HepG2 (cell line): ENCODE measurements around the gene PLD1. TPM values are rescaled to one million over a fixed set of nuclear protein-coding genes. Genes with fewer than 3 reads are reported as not detected.

Experiments used
- AGO2 ChIP-seq: fragments of 200-400 bp; formaldehyde crosslinking; optimal IDR thresholded peaks from 2 replicates; pipeline ENCODE3; 2017; ENCODE audit warnings: mild to moderate bottlenecking, low read depth, low read length, moderate library complexity
- DNMT3B ChIP-seq: conservative IDR thresholded peaks from 2 replicates; pipeline ENCODE4 v1.6.1; 2016; ENCODE audit warnings: missing biosample characterization, control low read depth
- FOXK1 ChIP-seq: sonication (generic); formaldehyde crosslinking; IDR thresholded peaks from 2 replicates; pipeline ENCODE4 v1.4.0; 2020; ENCODE audit warnings: low read depth, missing genetic modification reagents, borderline replicate concordance
- FOXO1 ChIP-seq: sonication (generic); formaldehyde crosslinking; IDR thresholded peaks from 2 replicates; pipeline ENCODE4 v1.4.0; 2020; ENCODE audit warnings: missing genetic modification reagents
- HOXA5 ChIP-seq: sonication (generic); formaldehyde crosslinking; IDR thresholded peaks from 2 replicates; pipeline ENCODE4 v1.4.0; 2020; ENCODE audit warnings: missing genetic modification reagents
- MTF1 ChIP-seq: sonication (generic); formaldehyde crosslinking; IDR thresholded peaks from 2 replicates; pipeline ENCODE4 v1.5.0; 2020; ENCODE audit warnings: missing genetic modification reagents
- MXI1 ChIP-seq: IDR thresholded peaks from 3 replicates; pipeline ENCODE4 v1.6.1; 2012; ENCODE audit warnings: low read depth, low read length, inconsistent platforms, borderline replicate concordance
- NAIF1 ChIP-seq: sonication (generic); formaldehyde crosslinking; IDR thresholded peaks from 2 replicates; pipeline ENCODE4 v1.5.0; 2020; ENCODE audit warnings: mild to moderate bottlenecking, missing genetic modification reagents, borderline replicate concordance
- PPARG ChIP-seq: conservative IDR thresholded peaks from 2 replicates; pipeline ENCODE4 v1.6.1; 2016; ENCODE audit warnings: missing biosample characterization, missing genetic modification reagents
- SALL2 ChIP-seq: sonication (generic); formaldehyde crosslinking; IDR thresholded peaks from 2 replicates; pipeline ENCODE4 v1.8.1; 2023; ENCODE audit warnings: mild to moderate bottlenecking, missing genetic modification reagents, inconsistent platforms
- SP140L ChIP-seq: sonication (generic); formaldehyde crosslinking; IDR thresholded peaks from 2 replicates; pipeline ENCODE4 v1.4.0; 2020; ENCODE audit warnings: missing genetic modification reagents, borderline replicate concordance
- SRSF4 ChIP-seq: fragments of 200-400 bp; formaldehyde crosslinking; IDR thresholded peaks from one replicate; pipeline ENCODE4 v1.6.1; 2018; ENCODE audit warnings: mild to moderate bottlenecking, low read depth, low read length, moderate library complexity; ENCODE audit not compliant: poor library complexity, severe bottlenecking
- YY1 ChIP-seq: IDR thresholded peaks from 2 replicates; pipeline ENCODE4 v1.6.1; 2011; ENCODE audit warnings: low read length, low read depth, moderate library complexity, mild to moderate bottlenecking; ENCODE audit not compliant: insufficient read depth, insufficient replicate concordance
- ZFP1 ChIP-seq: IDR thresholded peaks from 2 replicates; pipeline ENCODE4 v1.6.1; 2016
- ZMYM3 ChIP-seq: sonication (generic); formaldehyde crosslinking; IDR thresholded peaks from 2 replicates; pipeline ENCODE4 v1.5.1; 2020; ENCODE audit warnings: mild to moderate bottlenecking, missing genetic modification reagents
- ZNF138 ChIP-seq: sonication (generic); formaldehyde crosslinking; IDR thresholded peaks from 2 replicates; pipeline ENCODE4 v1.5.0; 2020; ENCODE audit warnings: mild to moderate bottlenecking, low read depth, missing genetic modification reagents
- ZNF564 ChIP-seq: sonication (generic); formaldehyde crosslinking; IDR thresholded peaks from 2 replicates; pipeline ENCODE4 v1.8.1; 2023; ENCODE audit warnings: mild to moderate bottlenecking, missing genetic modification reagents
- ZNF572 ChIP-seq: sonication (generic); formaldehyde crosslinking; IDR thresholded peaks from 2 replicates; pipeline ENCODE4 v1.5.1; 2020; ENCODE audit warnings: mild to moderate bottlenecking, missing genetic modification reagents
- ZNF577 ChIP-seq: sonication (generic); formaldehyde crosslinking; IDR thresholded peaks from 2 replicates; pipeline ENCODE4 v1.4.0; 2020; ENCODE audit warnings: mild to moderate bottlenecking, low read depth, missing genetic modification reagents, borderline replicate concordance
- polyA plus RNA-seq, 8 experiments: library from polyadenylated mRNA; depleted of rRNA in 3 of 8; stranded (reverse) in 7 of 8; unstranded in 1 of 8; fragments of >200 nt; fragmentation: Illumina TruSeq in 4 of 8; extraction: Trizol in 4 of 8; gene quantifications; 2 replicates each; pipeline versions ENCODE4 v1.2.1 to v1.2.3, GENCODE V29; 2011 to 2016; ENCODE audit warnings: low read depth in 4 of 8, missing spikeins in 1 of 8, mixed read lengths in 1 of 8; ENCODE audit not compliant: insufficient read depth in 1 of 8
- total RNA-seq, 5 experiments: library from RNA; depleted of rRNA; stranded (reverse); fragments of >200 nt; fragmentation: Illumina TruSeq; extraction: Trizol; gene quantifications; 2 replicates each; pipeline ENCODE4 v1.2.3, GENCODE V29; 2016; ENCODE audit warnings: low read depth in 1 of 5
- TF ChIP-seq, protein P1 (sequence below): conservative IDR thresholded peaks from 2 replicates; pipeline ENCODE4 v1.6.1; 2018; ENCODE audit warnings: missing genetic modification reagents
- TF ChIP-seq, protein P2 (sequence below): sonication (generic); formaldehyde crosslinking; IDR thresholded peaks from 2 replicates; pipeline ENCODE4 v1.5.1; 2020; ENCODE audit warnings: mild to moderate bottlenecking, missing genetic modification reagents, moderate library complexity
- TF ChIP-seq, protein P3 (sequence below): sonication (generic); formaldehyde crosslinking; IDR thresholded peaks from 2 replicates; pipeline ENCODE4 v1.4.0; 2020; ENCODE audit warnings: mild to moderate bottlenecking, missing genetic modification reagents, borderline replicate concordance
- TF ChIP-seq, protein P4 (sequence below): sonication (generic); formaldehyde crosslinking; IDR thresholded peaks from 2 replicates; pipeline ENCODE4 v1.4.0; 2020; ENCODE audit warnings: mild to moderate bottlenecking, low read depth, missing genetic modification reagents
- TF ChIP-seq, protein P5 (sequence below): sonication (generic); formaldehyde crosslinking; IDR thresholded peaks from 2 replicates; pipeline ENCODE4 v1.5.1; 2020; ENCODE audit warnings: mild to moderate bottlenecking, missing genetic modification reagents, borderline replicate concordance

The PLD1 gene
- total and polyA plus RNA-seq, 2 of the 13 experiments (the other 11 are each of a cell fraction or from before 2014, with no cell fraction given), result 27.1 to 59.4 TPM

DNA sequence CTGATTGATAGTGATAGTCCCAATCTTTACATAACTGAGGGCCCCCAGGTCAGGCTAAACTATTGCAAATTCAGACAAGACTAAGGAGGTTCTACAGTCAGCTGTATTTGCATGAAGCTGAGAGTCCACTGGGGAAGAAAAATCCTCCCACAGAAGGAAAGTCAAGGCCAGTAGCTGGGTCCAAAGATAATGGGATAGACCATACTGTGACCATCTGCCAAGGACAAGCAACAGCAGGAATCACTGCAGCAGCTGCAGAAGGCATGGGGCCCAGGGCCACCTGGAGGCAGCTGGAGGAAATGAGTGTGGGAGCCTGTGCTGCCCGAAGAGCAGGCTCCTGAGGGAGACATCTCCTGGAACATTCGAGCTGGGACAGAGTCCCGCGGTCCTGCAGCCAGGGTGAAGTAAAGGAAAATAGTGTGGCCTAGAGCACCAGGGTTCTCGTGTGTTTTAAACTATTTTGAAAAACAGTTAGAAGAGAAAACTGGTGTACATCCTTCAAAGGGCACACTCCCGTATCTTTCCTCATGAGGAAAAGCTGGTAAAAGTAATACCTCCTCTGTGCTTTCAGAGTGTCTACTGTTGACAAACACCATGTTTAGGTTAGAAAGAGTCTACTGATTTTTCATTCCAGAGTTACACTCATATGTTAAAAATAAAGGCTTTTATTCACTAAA is 19.7 kb upstream of the PLD1 start (continued):
- TF ChIP-seq, protein P1, sequence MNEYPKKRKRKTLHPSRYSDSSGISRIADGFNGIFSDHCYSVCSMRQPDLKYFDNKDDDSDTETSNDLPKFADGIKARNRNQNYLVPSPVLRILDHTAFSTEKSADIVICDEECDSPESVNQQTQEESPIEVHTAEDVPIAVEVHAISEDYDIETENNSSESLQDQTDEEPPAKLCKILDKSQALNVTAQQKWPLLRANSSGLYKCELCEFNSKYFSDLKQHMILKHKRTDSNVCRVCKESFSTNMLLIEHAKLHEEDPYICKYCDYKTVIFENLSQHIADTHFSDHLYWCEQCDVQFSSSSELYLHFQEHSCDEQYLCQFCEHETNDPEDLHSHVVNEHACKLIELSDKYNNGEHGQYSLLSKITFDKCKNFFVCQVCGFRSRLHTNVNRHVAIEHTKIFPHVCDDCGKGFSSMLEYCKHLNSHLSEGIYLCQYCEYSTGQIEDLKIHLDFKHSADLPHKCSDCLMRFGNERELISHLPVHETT (CRISPR knock-in tag), result 0 out of 2 replicates have a peak, but pooled peaks have one; percentile 42
- TF ChIP-seq, protein P2, sequence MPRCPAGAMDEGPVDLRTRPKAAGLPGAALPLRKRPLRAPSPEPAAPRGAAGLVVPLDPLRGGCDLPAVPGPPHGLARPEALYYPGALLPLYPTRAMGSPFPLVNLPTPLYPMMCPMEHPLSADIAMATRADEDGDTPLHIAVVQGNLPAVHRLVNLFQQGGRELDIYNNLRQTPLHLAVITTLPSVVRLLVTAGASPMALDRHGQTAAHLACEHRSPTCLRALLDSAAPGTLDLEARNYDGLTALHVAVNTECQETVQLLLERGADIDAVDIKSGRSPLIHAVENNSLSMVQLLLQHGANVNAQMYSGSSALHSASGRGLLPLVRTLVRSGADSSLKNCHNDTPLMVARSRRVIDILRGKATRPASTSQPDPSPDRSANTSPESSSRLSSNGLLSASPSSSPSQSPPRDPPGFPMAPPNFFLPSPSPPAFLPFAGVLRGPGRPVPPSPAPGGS (CRISPR knock-in tag), result no peak
- TF ChIP-seq ZNF572 (CRISPR knock-in tag) (no peak), SALL2 (CRISPR knock-in tag) (no peak), MXI1 (no peak), ZNF138 (CRISPR knock-in tag) (no peak), PPARG (CRISPR knock-in tag) (0 out of 2 replicates have a peak, but pooled peaks have one; percentile 24), ZMYM3 (CRISPR knock-in tag) (peak; percentile 89), AGO2 (no peak), YY1 (peak; percentile 46), ZNF564 (CRISPR knock-in tag) (peak; percentile 38; the same call in 1 of the 2 replicates), SRSF4 (no peak), SP140L (CRISPR knock-in tag) (peak; percentile 79; the same call in 1 of the 2 replicates), NAIF1 (CRISPR knock-in tag) (no peak), DNMT3B (CRISPR knock-in tag) (no peak), ZFP1 (CRISPR knock-in tag) (no peak), FOXK1 (CRISPR knock-in tag) (no peak), ZNF577 (CRISPR knock-in tag) (no peak), MTF1 (no peak), FOXO1 (CRISPR knock-in tag) (peak; percentile 75; the same call in 1 of the 2 replicates), HOXA5 (CRISPR knock-in tag) (no peak)
- TF ChIP-seq, protein P3, sequence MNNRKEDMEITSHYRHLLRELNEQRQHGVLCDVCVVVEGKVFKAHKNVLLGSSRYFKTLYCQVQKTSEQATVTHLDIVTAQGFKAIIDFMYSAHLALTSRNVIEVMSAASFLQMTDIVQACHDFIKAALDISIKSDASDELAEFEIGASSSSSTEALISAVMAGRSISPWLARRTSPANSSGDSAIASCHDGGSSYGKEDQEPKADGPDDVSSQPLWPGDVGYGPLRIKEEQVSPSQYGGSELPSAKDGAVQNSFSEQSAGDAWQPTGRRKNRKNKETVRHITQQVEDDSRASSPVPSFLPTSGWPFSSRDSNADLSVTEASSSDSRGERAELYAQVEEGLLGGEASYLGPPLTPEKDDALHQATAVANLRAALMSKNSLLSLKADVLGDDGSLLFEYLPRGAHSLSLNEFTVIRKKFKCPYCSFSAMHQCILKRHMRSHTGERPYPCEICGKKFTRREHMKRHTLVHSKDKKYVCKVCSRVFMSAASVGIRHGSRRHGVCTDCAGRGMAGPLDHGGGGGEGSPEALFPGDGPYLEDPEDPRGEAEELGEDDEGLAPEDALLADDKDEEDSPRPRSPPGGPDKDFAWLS (CRISPR knock-in tag), result no peak
- TF ChIP-seq, protein P4, sequence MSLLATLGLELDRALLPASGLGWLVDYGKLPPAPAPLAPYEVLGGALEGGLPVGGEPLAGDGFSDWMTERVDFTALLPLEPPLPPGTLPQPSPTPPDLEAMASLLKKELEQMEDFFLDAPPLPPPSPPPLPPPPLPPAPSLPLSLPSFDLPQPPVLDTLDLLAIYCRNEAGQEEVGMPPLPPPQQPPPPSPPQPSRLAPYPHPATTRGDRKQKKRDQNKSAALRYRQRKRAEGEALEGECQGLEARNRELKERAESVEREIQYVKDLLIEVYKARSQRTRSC (CRISPR knock-in tag), result no peak
- TF ChIP-seq, protein P5, sequence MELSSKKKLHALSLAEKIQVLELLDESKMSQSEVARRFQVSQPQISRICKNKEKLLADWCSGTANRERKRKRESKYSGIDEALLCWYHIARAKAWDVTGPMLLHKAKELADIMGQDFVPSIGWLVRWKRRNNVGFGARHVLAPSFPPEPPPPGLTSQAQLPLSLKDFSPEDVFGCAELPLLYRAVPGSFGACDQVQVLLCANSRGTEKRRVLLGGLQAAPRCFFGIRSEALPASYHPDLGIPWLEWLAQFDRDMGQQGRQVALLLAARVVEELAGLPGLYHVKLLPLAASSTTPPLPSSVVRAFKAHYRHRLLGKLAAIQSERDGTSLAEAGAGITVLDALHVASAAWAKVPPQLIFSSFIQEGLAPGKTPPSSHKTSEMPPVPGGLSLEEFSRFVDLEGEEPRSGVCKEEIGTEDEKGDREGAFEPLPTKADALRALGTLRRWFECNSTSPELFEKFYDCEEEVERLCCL, result no peak; the same call in 1 of the 2 replicates
